Measurements from ENCODE around the gene DNAJB12. TPM values are rescaled to one million over a fixed set of nuclear protein-coding genes. Genes with fewer than 3 reads are reported as not detected.

The DNAJB12 gene
- total and polyA plus RNA-seq, 8 donors: 14.6 to 22.0 (median 18.8) TPM

- intact Hi-C loops (cut with DNase I): loop anchor here in 2 of 3 donors (10.0 kb wide), 2 partner anchors 467 to 687 kb away; no protein-coding TSS in a partner anchor
- TF ChIP-seq CTCF (IDR thresholded peaks at IDR 0.05): no peak
- no peak overlapping the region for H3K4me3 ChIP-seq
- DNase-seq: no peak
- no peaks in the 10 kb centered on the region for H3K4me1 ChIP-seq
- no peak for ATAC-seq
- no peaks in the 10 kb centered on the region for H3K27me3 ChIP-seq
- peaks cover 0 to 7% (median 0%) of the 10 kb centered on the region in 3 donors for H3K36me3 ChIP-seq
- no peak overlapping the region for H3K27ac ChIP-seq
- FAIRE-seq: no peak
- WGBS, 2 donors: 77 to 79% methylated on average over 4 of the region's 4 CpGs
- H3K9me3 ChIP-seq: no peaks in the 10 kb centered on the region
These were observed 12.7 kb upstream of the DNAJB12 start for GRCh38 chr10:72367301-72367960.

- Histone ChIP-seq H3K27me3 (no peaks in the 10 kb centered on the region), H3K9me3 (no peaks in the 10 kb centered on the region), H3K4me3 (no peak overlapping the region), H3K36me3 (peaks cover 0 to 7% (median 0%) of the 10 kb centered on the region in 3 donors), H3K4me1 (no peaks in the 10 kb centered on the region), H3K27ac (no peak overlapping the region)
- intact Hi-C loops (cut with DNase I): loop anchor here in 2 of 3 donors (10.0 kb wide), 2 partner anchors 470 to 690 kb away; no protein-coding TSS in a partner anchor
- TF ChIP-seq CTCF (IDR thresholded peaks at IDR 0.05): no peak
- DNase-seq: no peak
- no peak for FAIRE-seq
- ATAC-seq: no peak
- WGBS, 2 donors: 82 to 84% methylated on average over 7 of the region's 7 CpGs
These were observed 10.6 kb upstream of the DNAJB12 start for GRCh38 chr10:72365106-72365895.

GRCh38 chr10:72364239-72364777, 9.6 kb upstream of the DNAJB12 start:
- H3K27me3 ChIP-seq: no peaks in the 10 kb centered on the region
- intact Hi-C loops (cut with DNase I): loop anchor here in 2 of 3 donors (5.0 to 10.0 kb wide), 3 partner anchors 470 to 690 kb away; no protein-coding TSS in a partner anchor
- peak; percentile 78 to 87 (median 80) for TF ChIP-seq CTCF (IDR thresholded peaks at IDR 0.05)
- FAIRE-seq: peak; percentile 68
- no peaks in the 10 kb centered on the region for H3K4me1 ChIP-seq
- peak; percentile 74 to 92 (median 89) for DNase-seq
- peak; percentile 91 to 99 (median 98) for ATAC-seq
- H3K27ac ChIP-seq: no peak overlapping the region
- peaks cover 0 to 7% (median 0%) of the 10 kb centered on the region in 3 donors for H3K36me3 ChIP-seq
- 3 to 4% methylated on average over 12 of the region's 12 CpGs for whole genome bisulfite sequencing, 2 donors
- H3K9me3 ChIP-seq: no peaks in the 10 kb centered on the region
- no peak overlapping the region for H3K4me3 ChIP-seq

GRCh38 chr10:72356987-72357386, 2.3 kb upstream of the DNAJB12 start:
- no peaks in the 10 kb centered on the region for H3K36me3 ChIP-seq
- no peak for DNase-seq
- H3K27me3 ChIP-seq: no peaks in the 10 kb centered on the region
- H3K27ac ChIP-seq: no peak overlapping the region
- WGBS, 2 donors: 66 to 81% methylated on average over 4 of the region's 4 CpGs
- H3K4me1 ChIP-seq: peaks cover 8 to 15% (median 13%) of the 10 kb centered on the region in 3 donors
- no peak for FAIRE-seq
- no peak for ATAC-seq
- intact Hi-C loops (cut with DNase I): no loop called here
- TF ChIP-seq CTCF (IDR thresholded peaks at IDR 0.05): no peak
- H3K4me3 ChIP-seq: no peak overlapping the region
- no peaks in the 10 kb centered on the region for H3K9me3 ChIP-seq

Measured in pancreas (tissue), 10 donors.